ENCODE measurements around the gene TMEM52.

DNA sequence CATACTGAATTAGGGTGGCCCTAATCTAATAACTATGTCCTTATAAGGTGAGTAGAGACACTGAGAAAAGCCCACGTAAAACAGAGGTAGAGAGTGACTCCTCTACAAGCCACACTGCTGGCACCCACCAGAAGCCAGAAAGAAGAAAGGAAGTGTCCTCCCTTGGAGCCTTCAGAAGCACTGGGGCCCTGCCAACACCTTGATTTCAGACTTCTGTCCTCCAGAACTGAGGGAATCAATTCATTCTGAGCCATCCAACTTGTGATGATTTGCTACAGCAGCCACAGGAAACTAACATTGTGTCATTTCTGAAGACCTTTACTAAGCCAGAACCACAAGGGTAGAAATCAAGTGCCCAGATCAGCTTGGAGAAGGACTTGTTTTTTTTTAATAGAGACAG is 43.1 kb downstream of the TMEM52 start:
- no peak for TF ChIP-seq NRF1 (conservative IDR thresholded peaks at IDR 0.05 in 1 of 2, IDR thresholded peaks at IDR 0.05 in 1 of 2)
- TF ChIP-seq, protein P1, sequence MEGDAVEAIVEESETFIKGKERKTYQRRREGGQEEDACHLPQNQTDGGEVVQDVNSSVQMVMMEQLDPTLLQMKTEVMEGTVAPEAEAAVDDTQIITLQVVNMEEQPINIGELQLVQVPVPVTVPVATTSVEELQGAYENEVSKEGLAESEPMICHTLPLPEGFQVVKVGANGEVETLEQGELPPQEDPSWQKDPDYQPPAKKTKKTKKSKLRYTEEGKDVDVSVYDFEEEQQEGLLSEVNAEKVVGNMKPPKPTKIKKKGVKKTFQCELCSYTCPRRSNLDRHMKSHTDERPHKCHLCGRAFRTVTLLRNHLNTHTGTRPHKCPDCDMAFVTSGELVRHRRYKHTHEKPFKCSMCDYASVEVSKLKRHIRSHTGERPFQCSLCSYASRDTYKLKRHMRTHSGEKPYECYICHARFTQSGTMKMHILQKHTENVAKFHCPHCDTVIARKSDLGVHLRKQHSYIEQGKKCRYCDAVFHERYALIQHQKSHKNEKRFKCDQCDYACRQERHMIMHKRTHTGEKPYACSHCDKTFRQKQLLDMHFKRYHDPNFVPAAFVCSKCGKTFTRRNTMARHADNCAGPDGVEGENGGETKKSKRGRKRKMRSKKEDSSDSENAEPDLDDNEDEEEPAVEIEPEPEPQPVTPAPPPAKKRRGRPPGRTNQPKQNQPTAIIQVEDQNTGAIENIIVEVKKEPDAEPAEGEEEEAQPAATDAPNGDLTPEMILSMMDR (IDR thresholded peaks at IDR 0.05 in 2 of 3, conservative IDR thresholded peaks at IDR 0.05 in 1 of 3; ENCODE audit: insufficient read depth in 2 of 3, low read depth in 1 of 3, low read length in 3 of 3): no peak
- TF ChIP-seq, protein P2, sequence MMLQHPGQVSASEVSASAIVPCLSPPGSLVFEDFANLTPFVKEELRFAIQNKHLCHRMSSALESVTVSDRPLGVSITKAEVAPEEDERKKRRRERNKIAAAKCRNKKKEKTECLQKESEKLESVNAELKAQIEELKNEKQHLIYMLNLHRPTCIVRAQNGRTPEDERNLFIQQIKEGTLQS (IDR thresholded peaks at IDR 0.05): no peak
- TF ChIP-seq, protein P2 (CRISPR knock-in tag; conservative IDR thresholded peaks at IDR 0.05): no peak
- TF ChIP-seq, protein P3, sequence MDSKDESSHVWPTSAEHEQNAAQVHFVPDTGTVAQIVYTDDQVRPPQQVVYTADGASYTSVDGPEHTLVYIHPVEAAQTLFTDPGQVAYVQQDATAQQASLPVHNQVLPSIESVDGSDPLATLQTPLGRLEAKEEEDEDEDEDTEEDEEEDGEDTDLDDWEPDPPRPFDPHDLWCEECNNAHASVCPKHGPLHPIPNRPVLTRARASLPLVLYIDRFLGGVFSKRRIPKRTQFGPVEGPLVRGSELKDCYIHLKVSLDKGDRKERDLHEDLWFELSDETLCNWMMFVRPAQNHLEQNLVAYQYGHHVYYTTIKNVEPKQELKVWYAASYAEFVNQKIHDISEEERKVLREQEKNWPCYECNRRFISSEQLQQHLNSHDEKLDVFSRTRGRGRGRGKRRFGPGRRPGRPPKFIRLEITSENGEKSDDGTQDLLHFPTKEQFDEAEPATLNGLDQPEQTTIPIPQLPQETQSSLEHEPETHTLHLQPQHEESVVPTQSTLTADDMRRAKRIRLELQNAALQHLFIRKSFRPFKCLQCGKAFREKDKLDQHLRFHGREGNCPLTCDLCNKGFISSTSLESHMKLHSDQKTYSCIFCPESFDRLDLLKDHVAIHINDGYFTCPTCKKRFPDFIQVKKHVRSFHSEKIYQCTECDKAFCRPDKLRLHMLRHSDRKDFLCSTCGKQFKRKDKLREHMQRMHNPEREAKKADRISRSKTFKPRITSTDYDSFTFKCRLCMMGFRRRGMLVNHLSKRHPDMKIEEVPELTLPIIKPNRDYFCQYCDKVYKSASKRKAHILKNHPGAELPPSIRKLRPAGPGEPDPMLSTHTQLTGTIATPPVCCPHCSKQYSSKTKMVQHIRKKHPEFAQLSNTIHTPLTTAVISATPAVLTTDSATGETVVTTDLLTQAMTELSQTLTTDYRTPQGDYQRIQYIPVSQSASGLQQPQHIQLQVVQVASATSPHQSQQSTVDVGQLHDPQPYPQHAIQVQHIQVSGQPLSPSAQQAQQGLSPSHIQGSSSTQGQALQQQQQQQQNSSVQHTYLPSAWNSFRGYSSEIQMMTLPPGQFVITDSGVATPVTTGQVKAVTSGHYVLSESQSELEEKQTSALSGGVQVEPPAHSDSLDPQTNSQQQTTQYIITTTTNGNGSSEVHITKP (IDR thresholded peaks at IDR 0.05; ENCODE audit: partially characterized antibody): no peak
- TF ChIP-seq POU5F1 (IDR thresholded peaks at IDR 0.05; ENCODE audit: borderline replicate concordance, low read depth, low read length, partially characterized antibody): no peak
- TF ChIP-seq, protein P4, sequence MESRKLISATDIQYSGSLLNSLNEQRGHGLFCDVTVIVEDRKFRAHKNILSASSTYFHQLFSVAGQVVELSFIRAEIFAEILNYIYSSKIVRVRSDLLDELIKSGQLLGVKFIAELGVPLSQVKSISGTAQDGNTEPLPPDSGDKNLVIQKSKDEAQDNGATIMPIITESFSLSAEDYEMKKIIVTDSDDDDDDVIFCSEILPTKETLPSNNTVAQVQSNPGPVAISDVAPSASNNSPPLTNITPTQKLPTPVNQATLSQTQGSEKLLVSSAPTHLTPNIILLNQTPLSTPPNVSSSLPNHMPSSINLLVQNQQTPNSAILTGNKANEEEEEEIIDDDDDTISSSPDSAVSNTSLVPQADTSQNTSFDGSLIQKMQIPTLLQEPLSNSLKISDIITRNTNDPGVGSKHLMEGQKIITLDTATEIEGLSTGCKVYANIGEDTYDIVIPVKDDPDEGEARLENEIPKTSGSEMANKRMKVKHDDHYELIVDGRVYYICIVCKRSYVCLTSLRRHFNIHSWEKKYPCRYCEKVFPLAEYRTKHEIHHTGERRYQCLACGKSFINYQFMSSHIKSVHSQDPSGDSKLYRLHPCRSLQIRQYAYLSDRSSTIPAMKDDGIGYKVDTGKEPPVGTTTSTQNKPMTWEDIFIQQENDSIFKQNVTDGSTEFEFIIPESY (CRISPR knock-in tag; IDR thresholded peaks at IDR 0.05): no peak
- TF ChIP-seq HNRNPH1 (optimal IDR thresholded peaks at IDR 0.05; ENCODE audit: low read depth, low read length): no peak
- no peak for TF ChIP-seq TAF1 (IDR thresholded peaks at IDR 0.05; ENCODE audit: control insufficient read depth, extremely low read depth, insufficient read depth, low read length, severe bottlenecking)
- no peak for TF ChIP-seq POLR2AphosphoS2 (IDR thresholded peaks at IDR 0.05; ENCODE audit: low read length)
- no peak for TF ChIP-seq FOXM1 (IDR thresholded peaks at IDR 0.05; ENCODE audit: low read depth)
- TF ChIP-seq FOXM1 (CRISPR knock-in tag; IDR thresholded peaks at IDR 0.05; ENCODE audit: low read depth): no peak
- TF ChIP-seq POLR2AphosphoS5 (IDR thresholded peaks at IDR 0.05; ENCODE audit: control insufficient read depth, insufficient read depth, low read depth, low read length): no peak
- no peak for TF ChIP-seq ZC3H11A (IDR thresholded peaks at IDR 0.05; ENCODE audit: low read depth, low read length)
- TF ChIP-seq, protein P5, sequence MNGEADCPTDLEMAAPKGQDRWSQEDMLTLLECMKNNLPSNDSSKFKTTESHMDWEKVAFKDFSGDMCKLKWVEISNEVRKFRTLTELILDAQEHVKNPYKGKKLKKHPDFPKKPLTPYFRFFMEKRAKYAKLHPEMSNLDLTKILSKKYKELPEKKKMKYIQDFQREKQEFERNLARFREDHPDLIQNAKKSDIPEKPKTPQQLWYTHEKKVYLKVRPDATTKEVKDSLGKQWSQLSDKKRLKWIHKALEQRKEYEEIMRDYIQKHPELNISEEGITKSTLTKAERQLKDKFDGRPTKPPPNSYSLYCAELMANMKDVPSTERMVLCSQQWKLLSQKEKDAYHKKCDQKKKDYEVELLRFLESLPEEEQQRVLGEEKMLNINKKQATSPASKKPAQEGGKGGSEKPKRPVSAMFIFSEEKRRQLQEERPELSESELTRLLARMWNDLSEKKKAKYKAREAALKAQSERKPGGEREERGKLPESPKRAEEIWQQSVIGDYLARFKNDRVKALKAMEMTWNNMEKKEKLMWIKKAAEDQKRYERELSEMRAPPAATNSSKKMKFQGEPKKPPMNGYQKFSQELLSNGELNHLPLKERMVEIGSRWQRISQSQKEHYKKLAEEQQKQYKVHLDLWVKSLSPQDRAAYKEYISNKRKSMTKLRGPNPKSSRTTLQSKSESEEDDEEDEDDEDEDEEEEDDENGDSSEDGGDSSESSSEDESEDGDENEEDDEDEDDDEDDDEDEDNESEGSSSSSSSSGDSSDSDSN (IDR thresholded peaks at IDR 0.05; ENCODE audit: borderline replicate concordance in 1 of 2, low read depth in 2 of 2, low read length in 2 of 2): no peak
- TF ChIP-seq SIRT6 (IDR thresholded peaks at IDR 0.05; ENCODE audit: low read depth, low read length): no peak

Data from K562 (cell line).